IPS-15b (cell line): Measurements from ENCODE around the gene EIF4H.
"Not testable (repeated sequence)": the region's sequence is repeated elsewhere in the genome, so short reads cannot be mapped to it uniquely, and the experiment has no call there.

ENCODE experiments used
- H3K27me3 ChIP-seq: one replicate; pipeline ENCODE4 v1.6.1; 2013; ENCODE audit warnings: low read length; ENCODE audit not compliant: control insufficient read depth, insufficient read depth
- H3K36me3 ChIP-seq: one replicate; pipeline ENCODE4 v1.6.1; 2013; ENCODE audit warnings: low read length; ENCODE audit not compliant: control insufficient read depth, insufficient read depth
- H3K4me1 ChIP-seq: one replicate; pipeline ENCODE4 v1.6.1; 2013; ENCODE audit warnings: mild to moderate bottlenecking, low read length; ENCODE audit not compliant: control insufficient read depth, insufficient read depth
- H3K4me3 ChIP-seq: one replicate; pipeline ENCODE4 v1.5.1; 2013; ENCODE audit warnings: low read depth, low read length
- H3K9ac ChIP-seq: one replicate; pipeline ENCODE4 v1.6.1; 2013; ENCODE audit warnings: low read depth, mild to moderate bottlenecking, low read length
- H3K9me3 ChIP-seq: one replicate; pipeline ENCODE4 v1.6.1; 2013; ENCODE audit warnings: mild to moderate bottlenecking, low read length; ENCODE audit not compliant: control insufficient read depth, insufficient read depth

The EIF4H gene

GRCh38 chr7:74222851-74223710 lies 48.9 kb downstream of the EIF4H start:
- Histone ChIP-seq H3K9me3 (no peaks in the 10 kb centered on the region), H3K9ac (no peak overlapping the region), H3K4me1 (no peaks in the 10 kb centered on the region), H3K36me3 (peaks cover 12% of the 10 kb centered on the region), H3K4me3 (no peak overlapping the region), H3K27me3 (no peaks in the 10 kb centered on the region)

- H3K36me3 ChIP-seq = peaks cover 13% of the 10 kb centered on the region
- no peaks in the 10 kb centered on the region for H3K27me3 ChIP-seq
- no peak overlapping the region for H3K9ac ChIP-seq
- no peaks in the 10 kb centered on the region for H3K9me3 ChIP-seq
- H3K4me1 ChIP-seq = no peaks in the 10 kb centered on the region
- no peak overlapping the region for H3K4me3 ChIP-seq
Measured at GRCh38 chr7:74223711-74224510, 49.8 kb downstream of the EIF4H start.

GRCh38 chr7:74224511-74224832 lies 50.3 kb downstream of the EIF4H start:
- no peaks in the 10 kb centered on the region for H3K4me1 ChIP-seq
- no peak overlapping the region for H3K9ac ChIP-seq
- H3K36me3 ChIP-seq = peaks cover 19% of the 10 kb centered on the region
- H3K9me3 ChIP-seq = no peaks in the 10 kb centered on the region
- H3K27me3 ChIP-seq = no peaks in the 10 kb centered on the region
- H3K4me3 ChIP-seq = no peak overlapping the region

DNA sequence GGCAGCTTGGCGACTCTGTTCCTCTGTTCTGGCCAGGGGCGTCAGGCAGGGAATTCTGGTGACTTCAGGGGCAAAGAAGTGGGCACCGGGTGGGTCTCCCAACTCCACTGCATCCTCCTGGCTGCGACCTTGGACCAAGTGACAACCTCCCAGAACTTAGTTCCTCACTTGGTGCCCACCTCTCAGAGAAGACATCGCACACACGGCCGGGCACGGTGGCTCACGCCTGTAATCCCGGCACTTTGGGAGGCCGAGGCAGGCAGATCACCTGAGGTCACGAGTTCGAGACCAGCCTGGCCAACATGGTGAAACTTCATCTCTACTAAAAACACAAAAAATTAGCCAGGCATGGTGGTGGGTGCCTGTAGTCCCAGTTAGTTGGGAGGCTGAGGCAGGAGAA lies 50.8 kb downstream of the EIF4H start:
- H3K9me3 ChIP-seq, H3K4me3 ChIP-seq, H3K27me3 ChIP-seq, H3K4me1 ChIP-seq, H3K9ac ChIP-seq: not testable (repeated sequence)
- peaks cover 21% of the 10 kb centered on the region for H3K36me3 ChIP-seq

DNA sequence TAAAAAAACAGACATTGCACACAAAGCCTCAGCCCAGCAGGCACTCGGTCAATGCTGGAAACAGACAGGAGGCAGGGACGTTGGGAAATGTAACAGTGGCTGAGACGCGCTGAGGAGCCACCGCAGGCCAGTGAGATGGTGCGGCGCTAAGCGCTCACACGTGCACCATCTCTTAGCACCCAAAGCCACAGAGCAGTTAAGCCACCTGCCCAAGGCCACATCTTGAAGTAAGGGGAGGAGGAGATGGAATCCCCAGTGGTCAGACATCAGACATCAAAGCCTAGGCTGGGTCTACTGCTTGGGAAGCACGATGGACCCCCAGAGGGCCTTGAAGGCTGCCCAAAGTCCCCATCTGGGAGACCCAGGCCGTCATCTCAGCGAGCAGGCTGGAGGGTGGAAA lies 51.2 kb downstream of the EIF4H start:
- no peaks in the 10 kb centered on the region for H3K9me3 ChIP-seq
- H3K4me1 ChIP-seq = no peaks in the 10 kb centered on the region

GRCh38 chr7:74226633-74227032 lies 52.5 kb downstream of the EIF4H start:
- Histone ChIP-seq H3K36me3 (peaks cover 32% of the 10 kb centered on the region), H3K4me3 (no peak overlapping the region), H3K27me3 (no peaks in the 10 kb centered on the region), H3K9me3 (no peaks in the 10 kb centered on the region), H3K4me1 (no peaks in the 10 kb centered on the region), H3K9ac (no peak overlapping the region)

More for the DNA sequence above, 51.2 kb downstream of the EIF4H start:
- Histone ChIP-seq H3K4me3 (no peak overlapping the region), H3K36me3 (peaks cover 23% of the 10 kb centered on the region), H3K27me3 (no peaks in the 10 kb centered on the region), H3K9ac (no peak overlapping the region)

- Histone ChIP-seq H3K4me1 (no peaks in the 10 kb centered on the region), H3K9ac (no peak overlapping the region), H3K27me3 (no peaks in the 10 kb centered on the region), H3K4me3 (no peak overlapping the region), H3K9me3 (no peaks in the 10 kb centered on the region), H3K36me3 (peaks cover 41% of the 10 kb centered on the region)
Measured at GRCh38 chr7:74228951-74229900, 55.1 kb downstream of the EIF4H start.

GRCh38 chr7:74230446-74231231 lies 56.5 kb downstream of the EIF4H start:
- no peaks in the 10 kb centered on the region for H3K27me3 ChIP-seq
- no peak overlapping the region for H3K4me3 ChIP-seq
- H3K9ac ChIP-seq = no peak overlapping the region
- no peaks in the 10 kb centered on the region for H3K4me1 ChIP-seq
- no peaks in the 10 kb centered on the region for H3K9me3 ChIP-seq
- H3K36me3 ChIP-seq = peaks cover 45% of the 10 kb centered on the region

DNA sequence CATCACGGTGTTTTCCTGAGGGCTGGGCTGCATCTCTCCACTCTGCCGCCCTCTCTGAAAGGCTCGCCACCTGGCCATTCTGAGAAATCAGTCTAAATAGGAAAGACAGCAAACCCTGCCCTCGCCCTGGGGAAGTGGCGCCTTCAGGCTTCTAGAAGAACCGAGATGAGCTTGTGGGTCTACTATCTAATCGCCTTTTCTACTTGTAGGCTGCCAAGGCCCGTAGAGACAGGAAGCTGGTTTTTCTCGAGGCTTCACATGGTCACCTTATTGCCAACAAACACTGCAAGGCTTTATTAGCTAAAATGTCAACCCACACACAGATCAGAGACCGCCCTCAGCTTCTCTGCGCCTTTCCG lies 57.1 kb downstream of the EIF4H start:
- Histone ChIP-seq H3K4me1 (no peaks in the 10 kb centered on the region), H3K4me3 (no peak overlapping the region), H3K9ac (no peak overlapping the region), H3K27me3 (no peaks in the 10 kb centered on the region), H3K36me3 (peaks cover 44% of the 10 kb centered on the region), H3K9me3 (no peaks in the 10 kb centered on the region)

- Histone ChIP-seq H3K9me3 (no peaks in the 10 kb centered on the region), H3K36me3 (peaks cover 64% of the 10 kb centered on the region), H3K4me3 (no peak overlapping the region), H3K27me3 (no peaks in the 10 kb centered on the region), H3K4me1 (no peaks in the 10 kb centered on the region), H3K9ac (no peak overlapping the region)
Measured at GRCh38 chr7:74233655-74234285, 59.6 kb downstream of the EIF4H start.
